ENCODE results near the gene GTPBP6.
"Not testable (repeated sequence)": the region's sequence is repeated elsewhere in the genome, so short reads cannot be mapped to it uniquely, and the experiment has no call there.

The GTPBP6 gene

DNA sequence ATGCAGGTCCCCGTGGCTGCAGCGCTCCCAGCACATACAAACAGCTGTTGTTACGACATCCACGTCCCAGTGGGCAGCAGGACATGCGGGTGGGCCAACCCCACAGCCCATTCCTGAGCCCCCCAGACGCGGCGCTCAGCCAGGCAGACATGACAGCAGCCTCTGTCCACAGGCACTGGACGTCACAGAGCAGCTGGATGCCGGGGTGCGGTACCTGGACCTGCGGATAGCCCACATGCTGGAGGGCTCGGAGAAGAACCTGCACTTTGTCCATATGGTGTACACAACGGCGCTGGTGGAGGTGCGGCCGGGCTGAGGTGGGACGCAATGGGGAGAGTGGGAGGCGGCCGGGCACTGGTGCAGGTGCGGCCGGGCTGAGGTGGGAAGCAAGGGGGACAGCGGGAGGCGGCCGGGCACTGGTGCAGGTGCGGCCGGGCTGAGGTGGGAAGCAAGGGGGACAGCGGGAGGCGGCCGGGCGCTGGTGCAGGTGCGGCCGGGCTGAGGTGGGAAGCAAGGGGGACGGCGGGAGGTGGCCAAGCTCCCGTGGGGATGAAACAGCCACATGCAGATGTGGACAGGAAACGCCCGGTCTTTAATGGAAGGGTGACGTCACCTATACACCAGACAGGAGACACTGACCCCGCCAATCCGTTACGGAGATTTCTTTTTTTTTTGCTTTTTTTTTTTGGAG lies 28.0 kb downstream of the GTPBP6 start:
- DNase-seq, result no peak

DNA sequence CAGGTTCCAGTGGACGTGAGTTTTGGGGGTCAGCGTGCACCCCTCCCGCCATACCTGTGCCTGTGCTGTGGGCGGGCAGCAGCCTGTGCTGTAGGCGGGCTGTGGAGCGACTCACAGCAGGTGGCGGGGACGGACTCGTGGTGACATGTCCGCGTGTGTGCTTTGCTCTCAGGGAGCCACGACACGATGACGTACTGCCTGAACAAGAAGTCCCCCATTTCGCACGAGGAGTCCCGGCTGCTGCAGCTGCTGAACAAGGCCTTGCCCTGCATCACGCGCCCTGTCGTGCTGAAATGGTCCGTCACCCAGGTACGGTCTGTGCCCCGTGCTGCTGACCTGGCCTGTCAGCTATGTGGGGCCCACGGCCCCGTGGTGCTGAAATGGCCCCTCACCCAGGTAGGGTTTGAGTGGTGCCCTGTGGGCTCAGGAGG lies 30.0 kb downstream of the GTPBP6 start:
- DNase-seq, result no peak

GRCh38 chrX:287670-288069 lies 30.9 kb downstream of the GTPBP6 start:
- no peak for DNase-seq

DNA sequence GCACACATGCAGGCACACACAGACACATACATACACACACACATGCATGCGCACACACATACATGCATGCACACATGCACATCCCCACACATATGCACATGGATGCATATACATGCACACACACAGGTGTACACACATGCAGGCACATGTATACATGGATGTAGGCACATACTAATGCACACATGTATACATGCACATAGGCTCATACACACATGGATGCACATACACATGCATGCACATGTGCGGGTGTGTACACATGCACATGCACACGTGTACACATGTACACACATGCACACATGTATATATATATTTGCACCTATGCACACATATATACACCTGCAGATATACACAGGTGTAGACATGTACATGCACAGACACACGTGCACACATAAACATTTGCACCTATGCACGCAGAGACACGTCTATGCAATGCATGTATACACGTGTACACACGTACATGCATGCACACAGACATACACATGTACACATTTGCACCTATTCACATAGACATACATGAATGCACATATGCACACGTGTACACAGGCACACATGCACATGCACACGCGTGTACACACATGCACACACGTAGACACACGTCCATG lies 33.4 kb downstream of the GTPBP6 start:
- DNase-seq, result no peak

- no peak for DNase-seq
These were observed 35.3 kb downstream of the GTPBP6 start for GRCh38 chrX:283115-283845.

GRCh38 chrX:282000-282681 lies 36.5 kb downstream of the GTPBP6 start:
- DNase-seq, result not testable (repeated sequence)

DNA sequence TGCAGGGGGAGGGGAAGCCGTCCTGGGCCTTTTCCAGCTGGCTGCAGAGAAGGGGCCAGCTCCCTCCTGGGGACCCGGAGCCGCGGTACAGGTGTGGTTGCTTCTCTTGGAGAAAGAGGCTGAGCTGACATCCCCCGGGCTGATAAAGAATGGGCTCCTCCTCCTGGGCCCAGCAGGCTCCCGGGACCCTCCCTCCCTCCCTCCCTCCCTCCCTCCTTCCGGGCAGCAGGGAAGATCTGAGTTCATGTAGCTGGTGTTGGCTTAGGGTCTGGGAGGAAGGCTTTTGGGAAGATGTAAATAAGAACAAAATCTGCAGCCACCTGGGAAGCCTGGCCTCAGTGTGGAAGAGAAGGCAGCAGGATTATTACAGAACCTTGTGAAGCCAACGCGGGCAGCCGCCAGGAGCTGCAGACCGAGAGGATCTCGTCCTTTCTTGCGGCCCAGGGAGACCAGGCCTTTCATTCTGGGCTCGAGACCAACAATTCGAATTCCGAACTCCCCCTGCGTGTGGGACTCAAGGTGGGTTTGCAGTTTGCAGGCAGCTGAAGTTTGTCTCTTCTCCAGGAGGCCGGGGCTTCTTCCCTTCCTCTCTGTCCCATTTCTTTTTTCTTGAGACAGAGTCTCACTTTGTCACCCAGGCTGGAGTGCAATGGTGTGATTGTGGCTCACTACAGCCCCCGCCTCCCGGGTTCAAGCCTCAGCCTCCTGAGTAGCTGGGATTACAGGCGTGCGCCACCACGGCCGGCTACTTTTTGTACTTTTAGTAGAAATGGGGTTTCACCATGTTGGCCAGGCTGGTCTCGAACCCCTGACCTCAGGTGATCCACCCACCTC lies 37.2 kb downstream of the GTPBP6 start, which contains the start of gene PLCXD1:
Gene PLCXD1, plus strand, starts transcription at position 216 of the 834 bp plus-strand sequence. CDS start 2,807 bp downstream, outside the sequence.
- DNase-seq, result no peak

DNA sequence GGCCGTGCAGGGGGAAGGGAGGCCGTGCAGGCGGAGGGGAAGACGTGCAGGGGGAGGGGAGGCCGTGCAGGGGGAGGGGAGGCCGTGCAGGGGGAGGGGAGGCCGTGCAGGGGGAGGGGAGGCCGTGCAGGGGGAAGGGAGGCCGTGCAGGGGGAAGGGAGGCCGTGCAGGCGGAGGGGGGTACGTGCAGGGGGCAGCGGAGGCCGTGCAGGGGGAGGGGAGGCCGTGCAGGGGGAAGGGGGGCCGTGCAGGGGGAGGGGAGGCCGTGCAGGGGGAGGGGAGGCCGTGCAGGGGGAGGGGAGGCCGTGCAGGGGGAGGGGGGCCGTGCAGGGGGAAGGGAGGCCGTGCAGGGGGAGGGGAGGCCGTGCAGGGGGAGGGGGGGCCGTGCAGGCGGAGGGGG lies 37.9 kb downstream of the GTPBP6 start:
- not testable (repeated sequence) for DNase-seq

- DNase-seq, result not testable (repeated sequence)
These were observed 38.6 kb downstream of the GTPBP6 start for GRCh38 chrX:279757-280604.

- no peak for DNase-seq
These were observed 41.9 kb downstream of the GTPBP6 start for GRCh38 chrX:276581-277201.

- DNase-seq, result no peak
These were observed 42.5 kb downstream of the GTPBP6 start for GRCh38 chrX:275967-276580.

DNA sequence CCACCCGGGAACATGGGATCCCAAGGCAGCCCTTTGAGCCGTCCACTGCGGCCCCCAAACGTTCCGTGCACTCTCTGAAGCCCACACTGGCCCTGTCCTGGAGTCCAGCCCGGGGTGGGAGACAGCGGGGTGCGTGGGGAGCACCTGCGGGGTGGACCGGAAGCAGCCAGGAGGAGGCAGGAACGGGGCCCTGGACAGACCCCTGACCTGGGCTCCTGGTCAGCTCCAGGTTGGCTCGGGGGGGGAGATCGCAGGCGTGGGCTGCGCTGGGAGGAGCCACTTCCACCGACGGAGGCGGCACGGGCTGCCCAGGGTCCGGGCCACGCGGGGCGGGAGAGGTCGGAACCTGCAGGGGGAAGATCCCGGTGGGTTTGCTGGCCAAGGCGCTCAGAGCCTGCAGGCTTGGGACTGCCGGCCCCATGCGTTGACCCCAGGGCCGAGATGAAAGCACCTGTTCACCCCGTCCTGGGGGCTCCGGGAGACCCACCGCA lies 43.1 kb downstream of the GTPBP6 start:
- DNase-seq, result no peak

DNA sequence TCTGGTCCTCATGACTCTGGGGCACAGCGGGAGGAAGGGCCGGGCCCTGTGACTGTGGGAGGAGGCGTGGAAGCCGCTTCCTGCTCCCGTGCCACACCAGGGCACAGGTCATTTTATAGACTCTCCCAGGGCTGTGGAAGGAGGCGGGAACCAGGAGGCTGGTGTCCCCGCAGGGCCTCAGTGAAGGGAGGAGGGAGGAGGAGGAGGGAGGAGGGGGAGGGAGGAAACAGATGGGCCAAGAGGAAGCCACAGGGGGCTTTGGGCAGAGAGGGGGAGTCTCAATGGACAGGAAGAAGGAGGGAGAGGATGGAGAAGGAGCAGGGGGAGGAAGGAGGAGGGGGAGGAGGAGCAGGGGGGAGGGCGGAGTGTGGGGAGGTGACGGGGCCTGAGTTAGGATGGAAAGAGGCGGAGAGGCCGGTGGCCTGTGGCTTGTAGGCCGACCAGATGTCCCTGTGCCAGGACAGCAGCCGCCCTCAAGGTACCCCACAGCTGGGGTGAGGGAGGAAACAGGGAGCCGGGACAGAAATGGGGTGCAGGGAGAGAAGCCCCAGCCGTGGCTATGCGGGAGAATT lies 43.6 kb downstream of the GTPBP6 start:
- no peak for DNase-seq

- DNase-seq, result no peak
These were observed 47.7 kb downstream of the GTPBP6 start for GRCh38 chrX:270848-271367.

DNA sequence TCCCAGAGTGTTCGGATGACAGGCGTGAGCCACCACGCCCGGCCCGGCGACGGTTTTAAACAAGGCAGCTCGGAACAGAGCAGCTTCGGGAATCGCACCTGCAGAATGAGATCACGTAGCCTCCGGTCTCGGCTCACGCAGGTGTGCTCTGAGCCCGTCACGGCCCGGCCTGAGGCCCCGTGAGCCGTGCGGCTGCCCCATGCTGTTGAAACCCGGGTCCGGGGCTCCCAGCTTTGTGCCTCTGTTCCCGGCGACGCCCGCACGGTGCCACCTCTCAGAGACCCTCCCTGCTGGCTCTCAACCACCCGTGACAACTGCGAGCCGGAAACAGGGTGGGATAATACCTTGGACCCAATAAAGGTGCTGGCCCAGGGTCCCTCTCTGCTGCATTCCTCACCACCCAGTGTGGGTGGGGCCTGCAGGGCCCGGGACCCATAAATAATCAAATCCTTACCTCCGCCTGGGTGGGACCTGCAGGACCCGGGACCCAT lies 50.8 kb downstream of the GTPBP6 start:
- no peak for DNase-seq

DNA sequence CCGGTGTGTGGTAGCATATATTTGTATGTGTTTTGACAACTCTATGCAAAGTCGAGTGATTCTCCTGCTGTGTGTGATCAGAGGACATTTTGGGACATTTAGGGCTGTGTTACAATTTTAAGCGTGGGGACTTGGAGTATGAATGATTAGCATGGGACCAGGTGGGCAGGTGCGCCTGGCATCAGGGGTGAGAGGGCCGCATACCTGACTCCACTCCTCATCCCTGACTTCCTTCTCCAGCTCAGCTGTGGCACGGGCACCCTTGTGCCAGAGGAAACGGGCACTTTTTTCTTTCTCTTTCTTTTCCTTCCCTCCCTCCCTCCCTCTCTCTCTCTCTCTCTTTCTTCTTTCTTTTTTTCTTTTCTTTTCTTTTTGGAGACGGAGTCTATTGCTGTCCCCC lies 53.1 kb downstream of the GTPBP6 start:
- DNase-seq, result no peak

DNA sequence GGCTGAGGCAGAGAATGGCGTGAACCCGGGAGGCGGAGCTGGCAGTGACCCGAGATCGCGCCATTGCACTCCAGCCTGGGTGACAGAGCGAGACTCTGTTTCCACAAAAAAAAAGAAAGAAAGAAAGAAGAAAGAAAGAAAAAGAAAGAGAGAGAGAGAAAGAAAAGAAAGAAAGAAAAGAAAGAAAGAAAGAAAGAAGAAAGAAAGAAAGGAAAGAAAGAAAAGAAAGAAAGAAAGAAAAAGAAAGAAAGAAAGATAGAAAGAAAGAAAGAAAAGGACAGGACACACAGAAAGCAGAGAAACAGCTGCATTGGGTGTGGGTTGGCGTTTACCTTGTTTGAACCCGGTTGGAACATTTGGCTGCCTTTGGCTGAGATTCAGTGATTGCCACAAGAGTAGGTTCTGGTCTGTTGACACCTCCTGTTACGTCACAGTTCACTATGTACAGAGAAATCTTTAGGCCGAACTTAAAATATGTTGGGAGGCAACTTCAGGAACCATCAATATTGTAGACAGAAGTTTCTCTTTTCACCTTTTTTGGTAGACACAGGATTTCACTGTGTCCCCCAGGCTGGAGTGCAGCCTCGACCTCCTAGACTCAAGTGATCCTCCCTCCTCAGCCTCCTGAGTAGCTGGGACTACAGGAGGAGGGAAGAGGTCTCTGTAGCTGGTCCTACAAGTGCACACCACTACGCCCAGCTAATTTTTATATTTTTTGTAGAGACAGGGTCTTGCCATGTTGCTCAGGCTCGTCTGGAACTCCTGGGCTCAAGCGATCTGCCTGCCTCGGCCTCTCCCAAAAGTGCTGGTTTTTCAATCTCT lies 53.8 kb downstream of the GTPBP6 start:
- no peak for DNase-seq

DNA sequence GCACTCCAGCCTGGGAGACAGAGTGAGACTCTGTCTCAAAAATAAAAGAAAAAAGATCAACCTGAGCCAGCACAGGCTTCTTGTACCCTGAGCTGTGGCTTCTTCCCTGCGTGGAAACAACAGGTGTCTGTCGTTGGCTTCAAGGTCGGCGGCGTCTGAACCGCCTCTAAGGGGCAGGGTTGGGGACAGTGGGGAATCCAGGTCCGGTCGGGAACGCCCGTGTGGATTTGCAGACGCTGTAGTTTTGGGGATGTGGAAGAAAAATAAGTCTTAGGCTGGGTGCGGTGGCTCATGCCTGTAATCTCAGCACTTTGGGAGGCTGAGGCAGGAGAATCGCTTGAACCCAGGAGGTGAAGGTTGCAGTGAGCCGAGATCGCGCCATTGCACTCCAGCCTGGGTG lies 54.6 kb downstream of the GTPBP6 start:
- not testable (repeated sequence) for DNase-seq

Data from NCI-H2081 treated with DMSO at 0.1 percent for 48 hours (cell line).